Measurements from ENCODE around the gene MSMB.
"Not testable (repeated sequence)": the region's sequence is repeated elsewhere in the genome, so short reads cannot be mapped to it uniquely, and the experiment has no call there.

MSMB gene

GRCh38 chr10:46006219-46006618 is 39.9 kb downstream of the MSMB start:
- DNase-seq (ENCODE audit: low read depth in 2 of 2), result peak; percentile 55 to 64

GRCh38 chr10:46005383-46005782 is 40.7 kb downstream of the MSMB start:
- DNase-seq (ENCODE audit: low read depth in 2 of 2), result no peak

GRCh38 chr10:46004963-46005362 is 41.1 kb downstream of the MSMB start:
- DNase-seq (ENCODE audit: low read depth in 2 of 2), result no peak

DNA sequence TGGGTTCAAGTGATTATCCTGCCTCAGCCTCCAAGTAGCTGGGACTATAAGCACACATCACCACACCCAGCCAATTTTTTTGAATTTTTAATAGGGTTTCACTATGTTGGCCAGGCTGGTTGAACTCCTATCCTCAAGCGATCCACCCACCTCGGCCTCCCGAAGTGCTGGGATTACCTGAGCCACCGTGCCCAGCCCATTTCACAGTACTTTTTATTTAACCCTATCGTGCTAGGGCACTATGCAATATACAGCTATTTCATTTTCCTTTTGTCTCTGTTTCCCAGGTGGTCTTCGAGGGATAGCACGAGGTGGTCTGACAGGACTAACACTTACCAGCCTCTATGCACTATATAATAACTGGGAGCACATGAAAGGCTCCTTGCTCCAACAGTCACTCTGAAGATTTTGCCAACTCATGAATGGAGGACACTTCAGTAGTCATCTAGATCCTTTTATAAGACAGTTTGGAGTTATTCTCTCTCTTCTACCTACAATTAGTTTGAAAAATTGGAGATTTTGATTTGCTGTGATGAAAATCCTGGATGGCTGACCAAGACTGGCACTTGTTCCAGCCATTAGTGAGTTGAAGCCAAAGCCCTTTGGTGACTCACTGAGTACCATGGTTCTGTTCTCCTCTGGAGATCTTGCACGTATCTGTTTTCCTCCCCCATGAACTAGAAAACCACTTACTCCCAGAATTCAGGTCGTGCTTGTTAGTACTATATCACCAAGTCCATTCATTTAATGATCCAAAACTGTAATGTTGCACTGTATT is 43.0 kb downstream of the MSMB start:
- DNase-seq (ENCODE audit: low read depth in 2 of 2), result no peak

DNA sequence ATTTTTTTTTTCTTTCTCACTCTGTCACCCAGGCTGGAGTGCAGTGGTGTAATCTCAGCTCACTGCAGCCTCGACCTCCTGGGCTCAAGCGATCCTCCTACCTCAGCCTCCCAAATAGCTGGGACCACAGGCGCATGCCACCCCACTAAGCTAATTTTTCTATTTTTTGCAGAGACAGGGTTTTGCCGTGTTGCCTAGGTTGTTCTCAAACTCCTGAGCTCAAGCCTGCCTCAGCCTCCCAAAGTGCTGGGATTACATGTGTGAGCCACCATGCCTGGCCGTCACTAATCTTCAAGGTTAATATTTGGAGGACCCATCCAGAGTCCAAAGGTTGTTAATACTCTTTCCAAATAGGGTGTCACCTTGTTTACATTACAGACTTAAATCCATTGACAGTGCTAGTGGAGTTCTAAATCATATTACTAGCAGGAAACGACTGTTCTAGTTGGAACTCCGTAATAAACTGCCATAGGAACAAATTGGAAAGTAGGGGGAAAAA is 43.8 kb downstream of the MSMB start:
- not testable (repeated sequence) for DNase-seq (ENCODE audit: low read depth in 2 of 2)

DNA sequence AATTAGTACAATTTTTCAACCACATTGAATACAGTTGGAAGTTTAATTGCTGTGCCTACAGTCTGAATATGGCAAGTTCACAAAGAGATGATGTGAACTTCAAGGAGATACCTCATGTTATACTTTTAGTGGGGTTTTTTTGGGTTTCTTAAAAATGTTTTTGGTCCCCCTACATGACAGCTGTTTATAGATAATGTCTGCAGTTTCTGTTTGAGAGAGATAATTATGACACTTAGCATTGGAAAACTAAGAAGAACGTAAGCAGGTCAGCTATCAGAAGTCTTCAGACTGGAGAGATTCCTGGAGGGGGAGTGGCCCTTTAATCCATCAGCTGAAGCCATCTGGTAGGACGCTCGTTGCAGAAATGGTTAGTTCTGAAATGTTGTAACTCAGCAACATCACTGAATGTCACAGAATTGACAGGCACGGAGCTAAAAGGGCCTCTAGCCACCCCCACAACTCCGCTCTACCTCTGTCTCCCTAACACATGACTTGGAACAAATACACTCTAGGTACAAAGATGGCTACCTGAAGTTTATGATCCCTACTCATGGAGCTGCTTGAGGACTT is 44.8 kb downstream of the MSMB start:
- DNase-seq (ENCODE audit: low read depth in 2 of 2), result no peak

- no peak for DNase-seq (ENCODE audit: low read depth in 2 of 2)
Measured at GRCh38 chr10:46000538-46000937, 45.5 kb downstream of the MSMB start.

- DNase-seq (ENCODE audit: low read depth in 2 of 2), result not testable (repeated sequence)
Measured at GRCh38 chr10:45999955-46000354, 46.1 kb downstream of the MSMB start.

GRCh38 chr10:45997994-45998763 is 47.9 kb downstream of the MSMB start:
- DNase-seq (ENCODE audit: low read depth in 2 of 2), result no peak

DNA sequence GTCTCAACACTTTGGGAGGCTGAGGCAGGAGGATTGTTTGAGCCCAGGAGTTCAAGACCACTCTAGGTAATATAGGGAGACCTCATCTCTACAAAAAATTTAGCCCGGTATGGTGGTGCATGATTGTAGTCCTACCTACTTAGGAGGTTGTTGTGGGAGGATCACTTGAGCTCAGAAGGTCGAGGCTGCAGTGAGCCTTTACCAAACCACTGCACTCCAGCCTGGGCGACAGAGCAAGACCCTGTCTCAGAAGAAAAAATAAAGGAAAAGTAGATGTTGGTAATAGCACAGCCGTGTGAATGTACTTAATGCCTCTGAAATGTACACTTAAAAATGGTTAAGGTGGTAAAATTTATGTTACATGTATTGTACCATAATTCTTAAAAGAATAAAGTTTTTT is 48.5 kb downstream of the MSMB start:
- DNase-seq (ENCODE audit: low read depth in 2 of 2), result no peak

- not testable (repeated sequence) for DNase-seq (ENCODE audit: low read depth in 2 of 2)
Measured at GRCh38 chr10:45985590-45985989, 60.5 kb downstream of the MSMB start.

- DNase-seq (ENCODE audit: low read depth in 2 of 2), result not testable (repeated sequence)
Measured at GRCh38 chr10:45984473-45984872, 61.6 kb downstream of the MSMB start.

- peak; percentile 12 to 16 for DNase-seq (ENCODE audit: low read depth in 2 of 2)
Measured at GRCh38 chr10:45983538-45984186, 62.4 kb downstream of the MSMB start.
